Jurkat, Clone E6-1 (cell line): ENCODE data around the gene REPIN1.

Source experiments
- DNase-seq: peaks from one replicate; pipeline ENCODE4 v3.0.0-alpha.2; 2011; ENCODE audit warnings: low read depth, low spot score
- H3K4me3 ChIP-seq: 2 replicates; pipeline ENCODE4 v1.5.1; 2011; ENCODE audit warnings: mild to moderate bottlenecking, low read length, control low read depth, moderate library complexity

Gene REPIN1

GRCh38 chr7:150401424-150401790, 32.8 kb downstream of the REPIN1 start:
- no peak for DNase-seq
- no peak overlapping the region for H3K4me3 ChIP-seq

DNA sequence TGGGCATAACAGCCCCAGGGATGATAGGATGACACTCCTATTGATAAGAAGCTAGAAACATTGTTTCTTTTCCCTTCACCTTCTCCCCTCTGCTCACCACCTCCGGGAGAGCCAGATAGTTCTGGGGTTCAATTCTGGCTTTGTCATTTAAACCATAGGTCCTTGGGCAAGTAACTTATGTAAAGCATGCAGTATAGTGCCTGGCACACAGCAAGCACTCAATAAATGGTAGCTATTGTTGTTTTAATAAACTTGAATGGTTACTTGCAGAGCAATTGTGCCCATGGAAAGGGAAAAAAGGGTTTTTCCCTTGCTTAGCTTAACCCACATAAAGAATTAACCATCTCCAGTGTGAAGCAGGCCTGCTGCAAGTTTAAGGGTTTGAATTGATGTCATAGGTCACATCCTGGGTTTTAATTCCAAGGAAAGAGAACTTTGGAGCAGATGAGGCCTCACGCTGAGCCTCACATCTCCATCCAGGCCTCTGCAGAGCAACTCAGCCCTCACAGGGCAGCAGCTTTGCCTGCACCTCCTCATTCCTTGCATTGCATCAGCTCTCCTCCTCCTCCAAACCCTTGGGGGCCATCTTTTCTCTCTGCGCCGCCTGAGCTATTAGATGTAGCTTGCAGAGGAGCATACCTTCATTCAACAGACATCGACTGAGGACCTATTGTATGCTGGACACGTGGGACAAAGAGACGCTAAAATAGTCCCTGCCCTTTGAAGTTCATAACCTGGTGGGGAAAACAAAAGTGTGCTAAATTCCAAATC, 33.4 kb downstream of the REPIN1 start:
- no peak for DNase-seq
- H3K4me3 ChIP-seq = no peak overlapping the region

DNA sequence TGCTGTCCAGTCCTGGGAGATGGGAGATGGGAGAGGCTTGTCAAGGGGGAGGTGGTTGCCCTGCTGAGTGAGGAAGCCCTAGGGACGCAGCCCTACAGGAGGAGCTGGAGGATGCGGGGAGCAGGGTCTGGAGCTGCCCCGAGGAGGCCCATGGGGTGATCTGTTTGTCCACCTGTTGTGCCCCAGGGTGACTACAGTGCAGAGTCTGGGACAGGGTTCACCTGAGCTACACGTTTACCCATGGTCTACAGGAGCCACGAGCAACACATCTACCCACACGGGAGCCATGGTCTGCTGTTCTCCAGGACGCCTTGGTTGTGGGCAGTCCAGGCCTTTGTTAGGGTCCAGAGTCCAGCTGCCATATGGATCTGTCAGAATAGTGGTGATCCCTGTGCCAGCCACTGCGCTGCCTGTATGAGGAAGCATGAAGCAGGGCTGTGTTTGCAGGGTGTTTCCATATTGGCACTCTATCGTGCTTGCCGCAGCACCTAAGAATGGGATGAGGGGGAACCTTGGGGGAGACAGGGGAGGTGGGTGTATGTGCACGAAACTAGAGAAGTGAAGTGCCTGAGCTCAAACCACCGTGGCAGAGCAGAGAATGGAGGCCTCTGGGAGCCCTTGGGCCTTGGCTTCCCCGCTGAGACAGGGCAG, 34.2 kb downstream of the REPIN1 start:
- H3K4me3 ChIP-seq = no peak overlapping the region
- DNase-seq = no peak

- no peak for DNase-seq
- H3K4me3 ChIP-seq = peak overlapping the region; percentile 80
Observed at GRCh38 chr7:150403376-150404171, 35.0 kb downstream of the REPIN1 start.

DNA sequence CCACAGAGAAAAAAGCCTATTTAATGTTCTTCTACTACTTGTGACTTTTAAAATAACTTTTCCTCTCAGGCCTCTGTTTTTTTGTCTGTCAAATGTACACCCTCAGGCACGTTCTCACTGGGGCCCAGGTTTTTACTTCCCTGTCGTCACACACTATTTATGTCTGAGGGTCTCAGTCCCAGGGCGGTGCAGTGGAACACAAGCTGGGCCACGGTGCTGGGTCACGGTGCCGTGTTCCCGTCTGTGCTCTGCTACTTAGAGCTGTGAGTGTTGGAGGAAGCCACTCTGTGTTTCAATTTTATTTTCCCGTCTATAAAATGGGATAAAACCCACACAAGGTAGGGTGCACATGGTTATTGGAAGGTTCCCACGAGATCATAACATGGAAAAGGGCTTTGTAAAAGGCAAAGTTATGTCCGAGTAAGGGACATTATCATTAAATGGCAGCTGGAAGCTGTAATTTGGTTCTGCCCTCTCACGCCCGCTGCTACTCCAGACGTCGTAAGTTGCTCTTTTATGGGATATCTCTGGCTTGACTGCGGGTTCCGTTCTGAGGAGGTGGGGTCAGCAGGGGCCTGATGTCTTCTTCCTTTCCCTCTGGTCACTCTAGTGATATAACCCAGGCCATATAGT, 35.7 kb downstream of the REPIN1 start:
- H3K4me3 ChIP-seq = peak overlapping the region; percentile 80
- DNase-seq = no peak

DNA sequence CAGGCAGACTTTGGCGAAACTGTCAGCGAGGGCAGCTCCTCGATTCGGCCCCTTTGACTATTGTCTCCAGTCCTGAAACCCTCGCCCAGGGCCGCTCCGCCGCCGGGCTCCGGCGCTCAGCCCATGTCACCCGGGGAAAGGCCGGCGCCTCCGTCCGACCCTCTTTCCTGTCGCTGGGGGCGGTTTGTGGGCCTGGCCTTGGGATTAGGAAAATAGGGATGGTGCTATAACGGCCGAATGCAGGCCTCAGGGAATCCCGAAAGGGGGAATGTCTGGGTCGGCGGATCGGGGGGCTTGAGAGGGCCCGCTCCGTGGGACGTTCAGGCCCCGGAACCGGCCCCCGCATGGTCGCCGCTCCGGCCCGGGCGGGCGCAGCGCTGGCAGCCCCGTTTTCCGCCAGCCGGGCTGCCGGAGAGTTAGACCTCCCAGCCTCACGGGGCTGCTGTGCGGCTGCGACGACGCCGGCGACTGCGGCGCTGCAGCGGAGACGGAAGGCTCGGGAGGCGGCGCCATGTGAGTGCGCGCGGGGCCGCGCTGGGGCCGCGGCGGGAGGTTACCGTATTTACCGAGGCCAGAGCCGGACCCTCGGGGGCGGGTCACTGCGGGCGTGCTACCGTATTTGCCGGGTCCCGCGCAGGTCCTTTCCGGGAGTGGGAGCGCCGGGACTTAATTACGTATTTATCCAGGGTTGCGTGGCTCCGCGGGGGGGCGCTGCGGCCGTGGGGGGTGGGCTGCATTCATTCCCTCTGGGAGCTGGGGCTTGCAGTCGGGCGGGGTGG, 36.4 kb downstream of the REPIN1 start:
- H3K4me3 ChIP-seq = peak overlapping the region; percentile 80
- DNase-seq = peak; percentile 78

- peak; percentile 31 for DNase-seq
- H3K4me3 ChIP-seq = peak overlapping the region; percentile 80
Observed at GRCh38 chr7:150405584-150406311, 37.1 kb downstream of the REPIN1 start.

- peak; percentile 28 for DNase-seq
- H3K4me3 ChIP-seq = peak overlapping the region; percentile 80
Observed at GRCh38 chr7:150406312-150406566, 37.6 kb downstream of the REPIN1 start.

- H3K4me3 ChIP-seq = peak overlapping the region; percentile 80
Observed at GRCh38 chr7:150406567-150407421, 38.2 kb downstream of the REPIN1 start.

DNA sequence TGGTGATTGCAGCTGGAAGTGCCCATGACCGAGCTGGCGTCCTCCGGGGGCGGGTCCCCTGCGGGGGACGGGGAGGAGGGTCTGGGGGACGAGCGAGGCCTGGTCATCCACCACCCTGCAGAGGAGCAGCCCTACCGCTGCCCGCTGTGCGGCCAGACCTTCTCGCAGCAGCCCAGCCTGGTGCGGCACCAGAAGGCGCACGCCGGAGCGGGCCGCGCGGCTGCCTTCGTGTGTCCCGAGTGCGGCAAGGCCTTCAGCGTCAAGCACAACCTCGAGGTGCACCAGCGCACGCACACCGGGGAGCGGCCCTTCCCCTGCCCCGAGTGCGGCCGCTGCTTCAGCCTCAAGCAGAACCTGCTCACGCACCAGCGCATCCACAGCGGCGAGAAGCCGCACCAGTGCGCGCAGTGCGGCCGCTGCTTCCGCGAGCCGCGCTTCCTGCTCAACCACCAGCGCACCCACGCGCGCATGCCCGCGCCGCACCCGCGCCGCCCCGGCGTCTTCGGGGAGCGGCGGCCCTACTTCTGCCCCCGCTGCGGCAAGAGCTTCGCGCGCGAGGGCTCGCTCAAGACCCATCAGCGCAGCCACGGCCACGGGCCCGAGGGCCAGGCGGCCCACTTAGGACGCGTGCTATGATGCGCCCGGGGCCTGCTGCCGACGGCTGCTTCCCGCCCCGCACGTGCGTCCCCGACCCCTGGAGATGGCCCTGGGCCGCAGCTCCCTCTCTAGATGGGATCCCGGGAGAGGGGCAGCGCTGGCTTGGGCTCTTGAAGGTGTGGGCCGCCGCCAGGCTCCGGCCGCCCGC, 39.2 kb downstream of the REPIN1 start:
- DNase-seq = no peak

More at GRCh38 chr7:150406567-150407421, 38.2 kb downstream of the REPIN1 start:
- peak; percentile 75 for DNase-seq

DNA sequence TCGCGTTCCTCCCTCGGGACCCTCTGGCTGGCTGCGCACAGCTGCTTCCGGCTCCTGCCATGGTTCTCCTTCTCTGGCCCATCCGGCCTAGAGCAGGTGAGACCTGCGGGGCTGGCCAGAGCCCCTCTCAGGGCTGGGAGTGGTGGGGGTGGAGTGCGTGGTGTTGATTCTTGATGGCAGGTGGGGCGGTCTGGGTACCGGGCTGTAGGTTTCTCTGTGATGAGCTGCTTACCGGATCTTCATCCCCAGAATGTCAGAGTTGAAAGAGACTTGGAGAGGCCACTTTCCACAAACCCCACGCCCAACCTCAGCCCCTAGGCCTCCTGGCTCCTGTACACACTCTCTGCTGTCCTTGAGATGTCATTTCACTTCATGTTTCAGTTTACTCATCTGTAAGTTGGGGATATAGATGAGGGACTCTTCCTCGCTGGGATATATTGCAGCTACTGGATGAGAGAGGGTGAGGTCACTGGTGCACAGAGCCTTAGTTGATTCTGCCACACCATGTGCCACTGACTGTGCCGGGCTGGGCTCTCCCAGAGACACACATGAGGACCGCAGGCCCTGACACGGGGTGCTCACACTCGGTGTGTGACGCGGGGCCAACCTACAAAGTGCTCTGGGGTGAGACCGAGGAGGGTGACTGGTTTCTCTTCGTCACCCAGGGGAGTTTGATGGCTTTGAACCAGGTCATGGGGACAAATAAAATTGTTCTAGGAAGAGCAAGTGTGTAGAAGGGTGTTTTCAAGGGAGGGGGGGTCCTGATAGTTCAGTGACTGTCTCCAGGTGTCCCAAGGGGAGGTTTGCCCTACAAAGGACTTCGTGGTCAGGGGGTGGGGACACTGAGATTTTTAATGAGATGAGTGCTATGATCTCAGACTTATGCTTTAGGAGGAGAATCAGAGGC, 40.0 kb downstream of the REPIN1 start:
- no peak overlapping the region for H3K4me3 ChIP-seq
- no peak for DNase-seq

More for the DNA sequence above, 39.2 kb downstream of the REPIN1 start:
- no peak overlapping the region for H3K4me3 ChIP-seq

GRCh38 chr7:150409300-150410030, 40.8 kb downstream of the REPIN1 start:
- no peak overlapping the region for H3K4me3 ChIP-seq
- DNase-seq = no peak

DNA sequence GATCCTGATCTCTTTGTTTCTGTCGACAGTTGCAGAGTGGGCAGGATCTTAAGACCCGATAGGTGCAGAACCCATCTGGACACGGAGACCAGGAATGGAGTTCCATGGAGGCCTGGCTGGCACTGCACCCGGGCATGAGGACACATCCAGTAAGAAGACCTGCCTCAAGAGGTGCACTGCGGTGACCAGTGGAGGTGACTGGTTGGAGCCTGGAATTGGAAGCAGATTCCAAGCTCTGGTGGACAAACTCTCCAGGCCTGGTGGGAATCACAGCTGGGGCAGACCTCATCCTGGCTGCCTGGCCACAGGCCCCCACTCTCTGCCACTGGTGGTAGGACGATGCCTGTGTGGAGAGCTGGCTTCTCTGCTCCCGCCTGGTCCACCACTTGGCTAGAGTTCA, 41.5 kb downstream of the REPIN1 start:
- DNase-seq = no peak
- H3K4me3 ChIP-seq = no peak overlapping the region

- H3K4me3 ChIP-seq = no peak overlapping the region
- no peak for DNase-seq
Observed at GRCh38 chr7:150410680-150411346, 42.2 kb downstream of the REPIN1 start.

DNA sequence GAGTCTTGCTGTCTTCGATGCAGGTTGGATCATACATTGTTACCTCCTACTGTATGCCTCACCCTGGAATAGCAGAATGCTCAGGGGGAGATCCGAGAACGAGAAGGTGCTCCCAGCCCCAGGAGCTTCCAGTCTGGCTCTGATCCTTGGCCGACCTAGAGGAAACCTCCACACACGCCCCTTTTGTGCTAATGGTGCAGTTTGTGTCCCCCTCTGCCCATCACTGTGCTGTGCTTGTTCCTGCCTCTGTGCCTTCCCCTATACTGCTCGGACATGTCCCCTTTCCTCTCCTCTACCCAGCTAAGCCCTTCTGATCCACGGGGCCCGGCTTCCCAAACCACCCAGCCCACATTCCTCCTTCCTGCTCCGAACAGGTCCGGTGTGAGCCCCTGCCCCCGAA, 43.0 kb downstream of the REPIN1 start:
- H3K4me3 ChIP-seq = no peak overlapping the region
- no peak for DNase-seq
